CD4-positive, alpha-beta T cell treated with Interleukin-17A for 4 hours (primary cell): ENCODE measurements around the gene EEPD1.
"Not testable (repeated sequence)": the region's sequence is repeated elsewhere in the genome, so short reads cannot be mapped to it uniquely, and the experiment has no call there.

Source experiments
- DNase-seq: peaks from one replicate; pipeline ENCODE4 v3.0.0-alpha.2; 2020; ENCODE audit warnings: mixed read lengths

EEPD1 gene

GRCh38 chr7:36152756-36153570 is at the start of gene EEPD1:
EEPD1 (plus strand) TSS chr7:36153254; CDS start chr7:36154325, 1,071 bp downstream.
- peak; percentile 100 for DNase-seq

- DNase-seq: no peak
Measured at GRCh38 chr7:36103837-36104561, 49.1 kb upstream of the EEPD1 start.

- not testable (repeated sequence) for DNase-seq
Measured at GRCh38 chr7:36106972-36107908, 45.8 kb upstream of the EEPD1 start.

- no peak for DNase-seq
Measured at GRCh38 chr7:36107926-36108631, 45.0 kb upstream of the EEPD1 start.

- DNase-seq: no peak
Measured at GRCh38 chr7:36109013-36109627, 43.9 kb upstream of the EEPD1 start.

- DNase-seq: no peak
Measured at GRCh38 chr7:36110584-36110983, 42.5 kb upstream of the EEPD1 start.

GRCh38 chr7:36112969-36113368 is 40.1 kb upstream of the EEPD1 start:
- no peak for DNase-seq

- DNase-seq: no peak
Measured at GRCh38 chr7:36114355-36114754, 38.7 kb upstream of the EEPD1 start.

GRCh38 chr7:36115448-36116321 is 37.4 kb upstream of the EEPD1 start:
- peak; percentile 69 for DNase-seq

GRCh38 chr7:36116347-36117202 is 36.5 kb upstream of the EEPD1 start:
- DNase-seq: peak; percentile 16

- DNase-seq: no peak
Measured at GRCh38 chr7:36117203-36117840, 35.7 kb upstream of the EEPD1 start.

- DNase-seq: no peak
Measured at GRCh38 chr7:36118344-36118743, 34.7 kb upstream of the EEPD1 start.

- no peak for DNase-seq
Measured at GRCh38 chr7:36119005-36119706, 33.9 kb upstream of the EEPD1 start.

GRCh38 chr7:36119983-36120646 is 32.9 kb upstream of the EEPD1 start:
- peak; percentile 15 for DNase-seq

- DNase-seq: not testable (repeated sequence)
Measured at GRCh38 chr7:36125630-36126029, 27.4 kb upstream of the EEPD1 start.

GRCh38 chr7:36127075-36127740 is 25.8 kb upstream of the EEPD1 start:
- no peak for DNase-seq

GRCh38 chr7:36128448-36129047 is 24.5 kb upstream of the EEPD1 start:
- DNase-seq: no peak
